HEK293 (cell line): ENCODE measurements around the gene KCNT1.

Experiments used
- CTCF ChIP-seq: fragments of 450-650 bp; formaldehyde crosslinking; IDR thresholded peaks from 2 replicates; pipeline ENCODE4 v1.5.1; 2016; ENCODE audit warnings: missing biosample characterization, missing genetic modification characterization
- ZBTB10 ChIP-seq: fragments of 450-650 bp; formaldehyde crosslinking; IDR thresholded peaks from 2 replicates; pipeline ENCODE4 v1.5.1; 2016; ENCODE audit warnings: missing biosample characterization, missing genetic modification characterization
- ZFP3 ChIP-seq: fragments of 450-650 bp; formaldehyde crosslinking; IDR thresholded peaks from 2 replicates; pipeline ENCODE4 v1.5.1; 2016; ENCODE audit warnings: low read depth, missing biosample characterization, missing genetic modification characterization
- ZNF121 ChIP-seq: fragments of 450-650 bp; formaldehyde crosslinking; IDR thresholded peaks from 2 replicates; pipeline ENCODE4 v1.5.1; 2016; ENCODE audit warnings: missing biosample characterization, missing genetic modification characterization
- ZNF140 ChIP-seq: fragments of 450-650 bp; formaldehyde crosslinking; IDR thresholded peaks from 2 replicates; pipeline ENCODE4 v1.5.1; 2016; ENCODE audit warnings: missing biosample characterization, missing genetic modification characterization
- ZNF16 ChIP-seq: fragments of 450-650 bp; formaldehyde crosslinking; IDR thresholded peaks from 2 replicates; pipeline ENCODE4 v1.5.1; 2016; ENCODE audit warnings: low read depth, missing biosample characterization, missing genetic modification characterization
- ZNF274 ChIP-seq, 2 experiments: fragments of 200-500 bp in 1 of 2; fragments of 450-650 bp in 1 of 2; sonication (Bioruptor generic) in 1 of 2; formaldehyde crosslinking in 1 of 2; IDR thresholded peaks; 2 replicates each; pipeline versions ENCODE4 v1.5.1 to v1.6.1; 2014 to 2016; ENCODE audit warnings: borderline replicate concordance in 1 of 2, inconsistent platforms in 1 of 2, low read length in 1 of 2, missing biosample characterization in 1 of 2, missing genetic modification characterization in 1 of 2
- ZNF423 ChIP-seq: fragments of 450-650 bp; formaldehyde crosslinking; IDR thresholded peaks from 2 replicates; pipeline ENCODE4 v1.5.1; 2016; ENCODE audit warnings: missing biosample characterization, missing genetic modification characterization
- ZNF561 ChIP-seq: fragments of 450-650 bp; IDR thresholded peaks from 2 replicates; pipeline ENCODE4 v1.5.1; 2018; ENCODE audit warnings: missing biosample characterization, missing genetic modification characterization, borderline replicate concordance

- no peak for TF ChIP-seq ZNF561 (tag by site-specific recombination)
- no peak for TF ChIP-seq CTCF (tag by site-specific recombination)
- no peak for TF ChIP-seq ZNF274 (IDR thresholded peaks at IDR 0.05; ENCODE audit: low read length)
- no peak for TF ChIP-seq ZNF274 (tag by site-specific recombination; IDR thresholded peaks at IDR 0.05; ENCODE audit: borderline replicate concordance)
- no peak for TF ChIP-seq ZNF16 (tag by site-specific recombination)
- TF ChIP-seq ZNF423 (tag by site-specific recombination), result no peak
- TF ChIP-seq ZNF140 (tag by site-specific recombination), result no peak
- no peak for TF ChIP-seq ZNF121 (tag by site-specific recombination)
- no peak for TF ChIP-seq ZBTB10 (tag by site-specific recombination)
- TF ChIP-seq ZFP3 (tag by site-specific recombination), result no peak
Observed at GRCh38 chr9:135815830-135816650, 114.1 kb downstream of the KCNT1 start.
